IMR-90 (cell line): ENCODE results near the gene RAP1GAP. TPM values are rescaled to one million over a fixed set of nuclear protein-coding genes. Genes with fewer than 3 reads are reported as not detected.

Source experiments
- ATAC-seq: fragments of 200-7000 bp; cut with Tn5 transposase; 2 replicates; pipeline ENCODE4 v1.9.1; 2020; ENCODE audit warnings: low read depth, mild to moderate bottlenecking, moderate library complexity
- BruUV-seq: library from RNA; stranded (reverse); fragments of 400-500 nt; replicated peaks from 2 replicates; lab custom pipeline; 2021; lab: Mats Ljungman, UMichigan
- CTCF ChIA-PET: fragments of 300-600 bp; formaldehyde crosslinking; extraction: SDS; loops from one replicate; lab custom pipeline; 2021; ENCODE audit warnings: antibody characterized with exemption; lab: Yijun Ruan, JAX
- POLR2A ChIA-PET: fragments of 300-600 bp; sonication (Branson Sonifier 250); formaldehyde crosslinking; loops from one replicate; lab custom pipeline; 2022; ENCODE audit warnings: antibody characterized with exemption; ENCODE audit not compliant: unreplicated experiment; lab: Charles Lee
- DNase-seq: peaks from one replicate; pipeline ENCODE4 v3.0.0; 2013
- H2AFZ ChIP-seq: replicated peaks from 2 replicates; pipeline ENCODE3; 2013; ENCODE audit warnings: low read length, mild to moderate bottlenecking; ENCODE audit not compliant: poor library complexity
- H2AK5ac ChIP-seq: 2 replicates; pipeline ENCODE4 v1.6.1; 2013; ENCODE audit warnings: low read depth, low read length, inconsistent platforms
- H2AK9ac ChIP-seq: replicated peaks from 2 replicates; pipeline ENCODE3; 2013; ENCODE audit warnings: mild to moderate bottlenecking, low read depth, low read length, moderate library complexity; ENCODE audit not compliant: poor library complexity
- H2BK120ac ChIP-seq: 2 replicates; pipeline ENCODE4 v1.6.1; 2013; ENCODE audit warnings: low read depth, low read length, inconsistent platforms
- H2BK15ac ChIP-seq: 3 replicates; pipeline ENCODE4 v1.6.1; 2013; ENCODE audit warnings: low read depth, low read length, inconsistent platforms
- H2BK20ac ChIP-seq: 2 replicates; pipeline ENCODE4 v1.6.1; 2013; ENCODE audit warnings: low read depth, mild to moderate bottlenecking, inconsistent platforms, low read length, moderate library complexity
- H2BK5ac ChIP-seq: 2 replicates; pipeline ENCODE4 v1.6.1; 2013; ENCODE audit warnings: mild to moderate bottlenecking, low read depth, low read length, inconsistent platforms; ENCODE audit not compliant: poor library complexity, severe bottlenecking
- H3K14ac ChIP-seq: replicated peaks from 2 replicates; pipeline ENCODE4 v1.6.1; 2013; ENCODE audit warnings: low read depth, low read length, inconsistent platforms
- H3K18ac ChIP-seq: 2 replicates; pipeline ENCODE4 v1.6.1; 2013; ENCODE audit warnings: low read depth, low read length, control low read depth
- H3K23ac ChIP-seq: 2 replicates; pipeline ENCODE4 v1.6.1; 2013; ENCODE audit warnings: low read depth, low read length, inconsistent platforms
- H3K27ac ChIP-seq: 2 replicates; pipeline ENCODE4 v1.5.1; 2013; ENCODE audit warnings: mild to moderate bottlenecking, control low read depth, low read length; ENCODE audit not compliant: insufficient read depth
- H3K27me3 ChIP-seq: 2 replicates; pipeline ENCODE4 v1.6.1; 2013; ENCODE audit warnings: low read length; ENCODE audit not compliant: control insufficient read depth, insufficient read depth
- H3K36me3 ChIP-seq: 2 replicates; pipeline ENCODE4 v1.6.1; 2013; ENCODE audit warnings: low read length, mixed read lengths; ENCODE audit not compliant: control insufficient read depth, insufficient read depth
- H3K4ac ChIP-seq: 2 replicates; pipeline ENCODE4 v1.6.1; 2013; ENCODE audit warnings: low read depth, low read length, inconsistent platforms
- H3K4me1 ChIP-seq: 2 replicates; pipeline ENCODE4 v1.6.1; 2013; ENCODE audit warnings: low read length, mixed read lengths; ENCODE audit not compliant: control insufficient read depth, insufficient read depth
- H3K4me2 ChIP-seq: 2 replicates; pipeline ENCODE4 v1.6.1; 2013; ENCODE audit warnings: low read depth, mild to moderate bottlenecking, control low read depth, low read length, moderate library complexity
- H3K4me3 ChIP-seq: 2 replicates; pipeline ENCODE4 v1.5.1; 2013; ENCODE audit warnings: low read depth, mild to moderate bottlenecking, control low read depth, low read length, moderate library complexity; ENCODE audit not compliant: insufficient read depth
- H3K56ac ChIP-seq: 2 replicates; pipeline ENCODE4 v1.6.1; 2013; ENCODE audit warnings: low read length, inconsistent platforms; ENCODE audit not compliant: insufficient read depth; ENCODE audit errors: extremely low read depth
- H3K79me1 ChIP-seq, 2 experiments: 2 replicates each; pipeline ENCODE4 v1.6.1; 2013; ENCODE audit warnings: low read length in 2 of 2, inconsistent platforms in 1 of 2, low read depth in 1 of 2
- H3K9ac ChIP-seq: 2 replicates; pipeline ENCODE4 v1.6.1; 2013; ENCODE audit warnings: low read depth, low read length, control low read depth
- H3K9me1 ChIP-seq: 2 replicates; pipeline ENCODE4 v1.6.1; 2013; ENCODE audit warnings: low read length, inconsistent platforms; ENCODE audit not compliant: insufficient read depth
- H3K9me3 ChIP-seq: 2 replicates; pipeline ENCODE4 v1.6.1; 2013; ENCODE audit warnings: low read length; ENCODE audit not compliant: control insufficient read depth, insufficient read depth
- H4K20me1 ChIP-seq: 2 replicates; pipeline ENCODE4 v1.6.1; 2013; ENCODE audit warnings: low read length, inconsistent platforms; ENCODE audit not compliant: insufficient read depth
- H4K5ac ChIP-seq: 2 replicates; pipeline ENCODE4 v1.6.1; 2013; ENCODE audit warnings: mild to moderate bottlenecking, low read depth, low read length, control low read depth
- H4K8ac ChIP-seq, 2 experiments: 2 replicates each; pipeline ENCODE4 v1.6.1; 2013; ENCODE audit warnings: low read depth in 2 of 2, low read length in 2 of 2, control low read depth in 1 of 2, inconsistent platforms in 1 of 2
- H4K91ac ChIP-seq: 2 replicates; pipeline ENCODE4 v1.6.1; 2013; ENCODE audit warnings: low read depth, low read length, inconsistent platforms; ENCODE audit not compliant: insufficient read depth
- CEBPB ChIP-seq: IDR thresholded peaks from 2 replicates; pipeline ENCODE4 v1.6.1; 2012; ENCODE audit warnings: low read depth, low read length, improper control_type of control experiment
- MAFK ChIP-seq: IDR thresholded peaks from 2 replicates; pipeline ENCODE4 v1.6.1; 2012; ENCODE audit warnings: low read depth, low read length, improper control_type of control experiment
- NFE2L2 ChIP-seq: fragments of 150-350 bp; IDR thresholded peaks from 2 replicates; pipeline ENCODE4 v1.6.1; 2016; ENCODE audit warnings: low read depth, mild to moderate bottlenecking, low read length
- RAD21 ChIP-seq: IDR thresholded peaks from 2 replicates; pipeline ENCODE4 v1.6.1; 2012; ENCODE audit warnings: low read length, improper control_type of control experiment
- RCOR1 ChIP-seq: IDR thresholded peaks from 2 replicates; pipeline ENCODE4 v1.6.1; 2012; ENCODE audit warnings: mild to moderate bottlenecking, low read length, improper control_type of control experiment; ENCODE audit not compliant: insufficient replicate concordance
- WGBS, 2 experiments: methylation state at CpG; one replicate each; pipeline versions ENCODE4 v1.1.5 to v1.1.7; 2013; ENCODE audit warnings: missing lambda C conversion rate in 2 of 2; ENCODE audit not compliant: insufficient read length in 1 of 2; ENCODE audit errors: extremely low coverage in 2 of 2; 5-methylcytosine and 5-hydroxymethylcytosine counted together
- dilution Hi-C: fragments of 300-500 bp; cut with HindIII; formaldehyde crosslinking; loops from one replicate; pipeline ENCODE4 v1.14.3; 2018; ENCODE audit warnings: low sequenced_read_pairs; ENCODE audit not compliant: unreplicated experiment
- in situ Hi-C: fragments of 300-500 bp; cut with MboI; formaldehyde crosslinking; loops from 3 replicates; pipeline ENCODE4 v1.14.3; 2019; ENCODE audit warnings: low sequenced_read_pairs, inconsistent platforms, mixed read lengths
- intact Hi-C: fragments of 100-400 bp; cut with micrococcal nuclease; formaldehyde crosslinking; loops from 2 replicates; pipeline ENCODE4 v1.10.0; 2022
- polyA plus RNA-seq, 3 experiments: library from polyadenylated mRNA; depleted of rRNA; stranded (reverse); fragments of >200 nt; gene quantifications; 2 replicates each; pipeline ENCODE4 v1.2.3, GENCODE V29; 2012; ENCODE audit warnings: low replicate concordance in 1 of 3
- total RNA-seq: library from RNA; depleted of rRNA; stranded (reverse); fragments of >200 nt; gene quantifications from 2 replicates; pipeline ENCODE4 v1.2.3, GENCODE V29; 2012

The RAP1GAP gene
- total and polyA plus RNA-seq, 2 of the 4 experiments (the other 2 are of a cell fraction), result under 0.01 to 0.10 TPM

- Histone ChIP-seq H2AFZ (peak overlapping the region; percentile 58), H3K4me1 (peaks cover 7% of the 10 kb centered on the region), H4K8ac (no peak overlapping the region), H3K18ac (no peak overlapping the region), H2BK20ac (0 out of 2 replicates have a peak overlapping the region, but pooled peaks have one; percentile 32), H3K4me3 (no peak overlapping the region), H4K20me1 (no peaks in the 10 kb centered on the region), H3K9ac (no peak overlapping the region), H3K79me1 (no peaks in the 10 kb centered on the region), H4K91ac (no peak overlapping the region), H3K9me3 (no peaks in the 10 kb centered on the region), H3K27ac (no peak overlapping the region), H2BK5ac (no peak overlapping the region), H3K14ac (peak overlapping the region; percentile 37), H3K56ac (no peak overlapping the region), H4K5ac (no peak overlapping the region), H2BK15ac (peak overlapping the region; percentile 64; the same call in 2 of the 3 replicates), H3K36me3 (no peaks in the 10 kb centered on the region), H2AK9ac (peak overlapping the region; percentile 79), H3K4me2 (no peak overlapping the region), H3K23ac (no peak overlapping the region), H3K9me1 (peaks cover 2% of the 10 kb centered on the region; the same call in 1 of the 2 replicates), H3K4ac (peak overlapping the region; percentile 42; the same call in 1 of the 2 replicates), H3K27me3 (peaks cover 10% of the 10 kb centered on the region; the same call in 1 of the 2 replicates), H2BK120ac (peak overlapping the region; percentile 7; the same call in 1 of the 2 replicates), H2AK5ac (peak overlapping the region; percentile 80; the same call in 1 of the 2 replicates)
- dilution Hi-C loops (no loop called here), intact Hi-C loops (loop anchor here (5.0 kb wide), 1 partner anchor 48 kb away; no protein-coding TSS in a partner anchor), in situ Hi-C loops (loop anchor here (5.0 kb wide), 1 partner anchor 353 kb away; no protein-coding TSS in a partner anchor)
- WGBS, 2 experiments, result 81% methylated on average over 7 of the region's 9 CpGs; no CpG with 5 or more reads in 1 of the 2 experiments
- ChIA-PET CTCF (no interaction called here), POLR2A (no interaction called here)
- BruUV-seq, result no TSS peak
- ATAC-seq, result no peak
- no peak for DNase-seq
- no peak for TF ChIP-seq NFE2L2
- no peak for TF ChIP-seq RCOR1
- TF ChIP-seq CEBPB, result no peak
- TF ChIP-seq RAD21, result no peak
- no peak for TF ChIP-seq MAFK
These were observed 84.1 kb downstream of the RAP1GAP start for GRCh38 chr1:21585037-21585436.
